Caco-2 (cell line): Measurements from ENCODE around the gene CNTN6. TPM values are rescaled to one million over a fixed set of nuclear protein-coding genes. Genes with fewer than 3 reads are reported as not detected.

ENCODE experiments used
- BruUV-seq: library from RNA; stranded (reverse); fragments of 400-500 nt; replicated peaks from 2 replicates; lab custom pipeline; 2021; lab: Mats Ljungman, UMichigan
- CTCF ChIA-PET: fragments of 300-600 bp; sonication (Branson Sonifier 250); formaldehyde crosslinking; loops from one replicate; lab custom pipeline; 2022; ENCODE audit warnings: antibody characterized with exemption; lab: Charles Lee
- POLR2A ChIA-PET: fragments of 300-600 bp; sonication (Branson Sonifier 250); formaldehyde crosslinking; loops from one replicate; lab custom pipeline; 2022; ENCODE audit warnings: antibody characterized with exemption; lab: Charles Lee
- DNase-seq, 2 experiments: peaks; one replicate each; pipeline versions ENCODE4 v3.0.0 to v3.0.0-alpha.2; 2020 to 2022
- H3K27me3 ChIP-seq: replicated peaks from 2 replicates; pipeline ENCODE4 v1.6.0; 2011; ENCODE audit warnings: low read length; ENCODE audit not compliant: control insufficient read depth, insufficient read depth
- H3K36me3 ChIP-seq: 2 replicates; pipeline ENCODE4 v1.5.1; 2011; ENCODE audit warnings: low read length; ENCODE audit not compliant: control insufficient read depth, insufficient read depth
- H3K4me1 ChIP-seq: fragments of 250-450 bp; sonication (Bioruptor Pico); 2 replicates; pipeline ENCODE4 v1.5.1; 2020; ENCODE audit warnings: mild to moderate bottlenecking
- H3K4me3 ChIP-seq: 2 replicates; pipeline ENCODE4 v1.5.1; 2011; ENCODE audit warnings: low read depth, mild to moderate bottlenecking, control low read depth, low read length
- H3K9me3 ChIP-seq: fragments of 250-450 bp; sonication (Bioruptor Pico); 2 replicates; pipeline ENCODE4 v1.5.1; 2020; ENCODE audit warnings: mild to moderate bottlenecking, moderate library complexity
- H3K27ac Mint-ChIP-seq: one replicate; pipeline ENCODE4 v1.8.0; 2022; ENCODE audit warnings: mixed read lengths; ENCODE audit not compliant: unreplicated experiment
- H3K27me3 Mint-ChIP-seq: one replicate; pipeline ENCODE4 v1.8.0; 2022; ENCODE audit warnings: mixed read lengths; ENCODE audit not compliant: insufficient read depth, unreplicated experiment
- H3K36me3 Mint-ChIP-seq: one replicate; pipeline ENCODE4 v1.8.0; 2022; ENCODE audit warnings: mild to moderate bottlenecking, mixed read lengths; ENCODE audit not compliant: insufficient read depth, unreplicated experiment
- H3K4me1 Mint-ChIP-seq: one replicate; pipeline ENCODE4 v1.8.0; 2022; ENCODE audit warnings: low read depth, mixed read lengths; ENCODE audit not compliant: unreplicated experiment
- H3K4me3 Mint-ChIP-seq: one replicate; pipeline ENCODE4 v1.8.0; 2022; ENCODE audit warnings: mild to moderate bottlenecking, moderate library complexity, mixed read lengths; ENCODE audit not compliant: unreplicated experiment
- H3K9me3 Mint-ChIP-seq: one replicate; pipeline ENCODE4 v1.8.0; 2022; ENCODE audit warnings: mixed read lengths; ENCODE audit not compliant: unreplicated experiment
- CTCF ChIP-seq, 2 experiments: fragments of 200-600 bp in 1 of 2; IDR thresholded peaks; 1 replicate in 1 of 2; 2 replicates in 1 of 2; pipeline versions ENCODE4 v1.5.1 to v1.8.0; 2011 to 2022; ENCODE audit warnings: antibody characterized with exemption in 1 of 2, control low read depth in 1 of 2, inconsistent platforms in 1 of 2, low read depth in 1 of 2, low read length in 1 of 2, mild to moderate bottlenecking in 1 of 2, moderate library complexity in 1 of 2; ENCODE audit not compliant: insufficient read depth in 1 of 2, severe bottlenecking in 1 of 2, unreplicated experiment in 1 of 2
- intact Hi-C: fragments of 100-400 bp; cut with micrococcal nuclease; formaldehyde crosslinking; loops from one replicate; pipeline ENCODE4 v1.10.0; 2022; ENCODE audit not compliant: unreplicated experiment
- total RNA-seq: library from RNA; stranded (reverse); gene quantifications from 2 replicates; pipeline ENCODE4 v1.2.3, GENCODE V29; 2022

Gene CNTN6
- total RNA-seq, 1 experiment from 2014 or later: not detected

GRCh38 chr3:1072041-1072440 is 20.8 kb upstream of the CNTN6 start:
- DNase-seq: no peak
- H3K4me3 ChIP-seq: no peak overlapping the region
- no TSS peak for BruUV-seq
- H3K36me3 Mint-ChIP-seq: no peaks in the 10 kb centered on the region
- H3K36me3 ChIP-seq: no peaks in the 10 kb centered on the region
- no peak for TF ChIP-seq CTCF (IDR thresholded peaks at IDR 0.05; ENCODE audit: insufficient read depth in 1 of 2, low read depth in 1 of 2, low read length in 1 of 2, severe bottlenecking in 1 of 2, unreplicated experiment in 1 of 2)
- H3K27ac Mint-ChIP-seq: no peak overlapping the region
- H3K27me3 ChIP-seq: no peaks in the 10 kb centered on the region
- no peak overlapping the region for H3K4me3 Mint-ChIP-seq
- ChIA-PET POLR2A (no interaction called here), CTCF (no interaction called here)
- H3K9me3 ChIP-seq: no peaks in the 10 kb centered on the region
- intact Hi-C loops: no loop called here
- no peaks in the 10 kb centered on the region for H3K9me3 Mint-ChIP-seq
- no peaks in the 10 kb centered on the region for H3K4me1 Mint-ChIP-seq
- peaks cover 4% of the 10 kb centered on the region for H3K27me3 Mint-ChIP-seq
- no peaks in the 10 kb centered on the region for H3K4me1 ChIP-seq

GRCh38 chr3:1079662-1080061 is 13.2 kb upstream of the CNTN6 start:
- H3K4me1 ChIP-seq: no peaks in the 10 kb centered on the region
- Mint-ChIP-seq H3K4me1 (no peaks in the 10 kb centered on the region), H3K27me3 (no peaks in the 10 kb centered on the region), H3K9me3 (no peaks in the 10 kb centered on the region), H3K27ac (no peak overlapping the region), H3K4me3 (no peak overlapping the region), H3K36me3 (no peaks in the 10 kb centered on the region)
- H3K36me3 ChIP-seq: no peaks in the 10 kb centered on the region
- no TSS peak for BruUV-seq
- no peaks in the 10 kb centered on the region for H3K9me3 ChIP-seq
- ChIA-PET CTCF (no interaction called here), POLR2A (no interaction called here)
- intact Hi-C loops: loop anchor here (5.0 kb wide), 1 partner anchor 158 kb away; no protein-coding TSS in a partner anchor
- TF ChIP-seq CTCF (IDR thresholded peaks at IDR 0.05; ENCODE audit: insufficient read depth in 1 of 2, low read depth in 1 of 2, low read length in 1 of 2, severe bottlenecking in 1 of 2, unreplicated experiment in 1 of 2): no peak
- no peak for DNase-seq
- no peaks in the 10 kb centered on the region for H3K27me3 ChIP-seq
- no peak overlapping the region for H3K4me3 ChIP-seq

GRCh38 chr3:1082108-1082507 is 10.7 kb upstream of the CNTN6 start:
- Histone ChIP-seq H3K27me3 (no peaks in the 10 kb centered on the region), H3K4me1 (no peaks in the 10 kb centered on the region), H3K4me3 (no peak overlapping the region), H3K36me3 (no peaks in the 10 kb centered on the region), H3K9me3 (no peaks in the 10 kb centered on the region)
- Mint-ChIP-seq H3K36me3 (no peaks in the 10 kb centered on the region), H3K9me3 (no peaks in the 10 kb centered on the region), H3K27me3 (no peaks in the 10 kb centered on the region), H3K4me3 (no peak overlapping the region), H3K27ac (no peak overlapping the region), H3K4me1 (no peaks in the 10 kb centered on the region)
- intact Hi-C loops: loop anchor here (1.0 to 5.0 kb wide), 3 partner anchors 155 to 906 kb away; no protein-coding TSS in a partner anchor
- peak; percentile 44 to 60 for DNase-seq
- ChIA-PET CTCF (interaction anchor here (1.0 kb wide), 1 partner anchor 169 kb away, joined by 3 read pairs; no protein-coding TSS in a partner anchor), POLR2A (no interaction called here)
- BruUV-seq: no TSS peak
- TF ChIP-seq CTCF (IDR thresholded peaks at IDR 0.05; ENCODE audit: insufficient read depth in 1 of 2, low read depth in 1 of 2, low read length in 1 of 2, severe bottlenecking in 1 of 2, unreplicated experiment in 1 of 2): peak; percentile 61 to 73
